ENCODE data around the gene BRD3OS.

Gene BRD3OS

DNA sequence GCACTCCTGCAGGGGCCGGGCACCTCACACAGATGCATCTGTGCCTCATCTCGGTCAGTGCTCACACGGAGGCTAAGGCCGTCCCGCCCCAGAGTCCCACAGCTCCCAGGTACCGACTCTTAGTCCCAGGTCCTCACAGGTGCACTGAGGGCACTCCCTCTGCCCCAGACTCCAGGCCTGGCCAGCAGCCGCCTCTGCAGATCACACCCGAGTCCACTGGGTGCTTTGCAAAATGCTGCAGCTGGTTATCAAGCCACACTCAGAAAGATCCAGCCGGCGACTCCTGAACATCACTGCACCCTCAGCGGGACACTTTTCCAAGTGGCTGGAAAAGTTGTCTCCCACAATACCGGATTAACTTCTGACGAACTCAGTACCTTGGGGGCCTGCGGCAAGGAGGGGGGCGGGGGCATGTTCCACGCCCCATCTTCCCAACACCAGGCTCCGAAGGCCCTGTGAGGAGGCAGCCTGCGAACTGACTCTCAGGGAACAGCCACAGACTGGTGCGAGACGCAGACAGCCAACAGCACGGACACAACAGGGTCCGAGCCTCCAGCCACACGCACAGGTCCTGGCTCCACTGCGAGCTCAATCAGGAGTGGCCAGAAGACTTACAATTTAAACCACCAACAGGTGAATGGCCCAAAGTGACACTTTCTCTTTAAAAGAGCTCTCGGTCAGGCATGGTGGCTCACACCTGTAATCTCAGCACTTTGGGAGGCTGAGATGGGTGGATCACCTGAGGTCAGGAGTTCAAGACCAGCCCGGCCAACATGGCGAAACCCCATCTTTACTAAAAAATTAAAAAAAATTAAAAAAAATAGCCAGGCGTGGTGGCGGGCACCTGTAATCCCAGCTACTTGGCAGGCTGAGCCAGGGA is 38.5 kb downstream of the BRD3OS start:
- TF ChIP-seq CTCF (IDR thresholded peaks at IDR 0.05): no peak

GRCh38 chr9:134064711-134065110 is 39.4 kb downstream of the BRD3OS start:
- TF ChIP-seq CTCF (IDR thresholded peaks at IDR 0.05): no peak

GRCh38 chr9:134065612-134066419 is 40.5 kb downstream of the BRD3OS start:
- no peak for TF ChIP-seq CTCF (IDR thresholded peaks at IDR 0.05)

DNA sequence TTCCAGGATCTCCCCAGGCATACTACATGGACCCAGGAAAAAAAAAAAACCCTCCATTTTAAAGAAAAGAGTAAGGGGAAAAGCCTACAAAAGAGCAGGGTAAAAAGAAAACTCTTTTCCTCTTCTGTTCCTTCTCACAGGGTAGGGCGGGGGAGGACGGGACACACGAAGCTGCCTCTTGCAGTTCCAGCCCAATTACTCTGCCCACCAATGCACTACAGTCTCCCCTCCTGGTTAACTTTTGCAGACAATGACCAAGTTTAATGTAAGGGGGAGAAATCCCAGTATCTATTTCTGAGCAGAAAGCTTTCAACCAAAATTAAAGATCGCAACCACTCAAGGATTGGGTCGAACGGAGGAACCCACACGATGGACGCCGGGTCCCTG is 41.2 kb downstream of the BRD3OS start:
- TF ChIP-seq CTCF (IDR thresholded peaks at IDR 0.05): no peak

DNA sequence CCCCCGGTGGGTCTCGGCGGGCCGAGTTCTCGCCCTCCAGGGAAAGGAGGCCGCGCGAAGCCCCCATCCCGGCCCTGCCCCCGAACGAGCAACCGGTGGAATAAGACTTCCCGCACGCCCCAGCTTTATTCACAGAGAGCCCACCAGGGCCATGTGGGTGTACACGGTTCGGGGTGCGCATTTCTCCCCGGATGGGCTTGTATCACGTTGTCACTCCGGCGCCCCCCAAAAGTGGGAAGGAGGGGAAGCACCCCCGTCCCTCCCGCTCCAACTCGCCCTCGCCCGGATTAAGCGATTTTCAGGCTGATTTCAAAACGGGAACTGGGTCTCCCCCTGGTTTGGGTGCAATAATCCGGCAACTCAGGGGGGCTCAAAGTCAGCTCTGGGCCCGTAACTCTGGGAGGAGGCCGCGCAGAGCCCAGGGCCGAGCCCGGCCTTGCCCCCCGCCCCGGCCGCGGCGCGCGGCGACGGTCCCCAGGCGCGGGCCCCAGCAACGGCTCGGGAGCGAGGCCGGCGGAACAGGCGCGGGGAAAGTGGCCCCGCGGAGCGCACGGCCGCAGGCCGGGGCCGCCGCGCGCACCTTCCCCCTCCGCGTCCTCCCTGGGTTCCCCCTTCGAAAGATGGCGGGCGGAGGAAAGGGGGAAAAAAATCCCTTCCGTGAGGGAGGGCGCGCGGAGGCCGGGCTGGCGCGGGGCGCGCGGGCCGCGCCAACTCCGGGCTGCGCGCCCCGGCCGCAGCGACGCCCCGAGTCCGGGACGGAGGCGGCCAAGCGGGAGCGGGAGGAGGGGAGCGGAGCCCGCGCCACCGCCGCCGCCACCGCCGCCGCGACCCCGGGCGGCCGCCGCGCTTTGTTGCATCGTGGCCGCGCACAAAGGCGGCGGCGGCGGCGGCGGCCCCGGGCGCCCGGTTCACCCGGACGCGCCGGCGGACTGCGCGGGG is 41.9 kb downstream of the BRD3OS start:
- no peak for TF ChIP-seq CTCF (IDR thresholded peaks at IDR 0.05)

DNA sequence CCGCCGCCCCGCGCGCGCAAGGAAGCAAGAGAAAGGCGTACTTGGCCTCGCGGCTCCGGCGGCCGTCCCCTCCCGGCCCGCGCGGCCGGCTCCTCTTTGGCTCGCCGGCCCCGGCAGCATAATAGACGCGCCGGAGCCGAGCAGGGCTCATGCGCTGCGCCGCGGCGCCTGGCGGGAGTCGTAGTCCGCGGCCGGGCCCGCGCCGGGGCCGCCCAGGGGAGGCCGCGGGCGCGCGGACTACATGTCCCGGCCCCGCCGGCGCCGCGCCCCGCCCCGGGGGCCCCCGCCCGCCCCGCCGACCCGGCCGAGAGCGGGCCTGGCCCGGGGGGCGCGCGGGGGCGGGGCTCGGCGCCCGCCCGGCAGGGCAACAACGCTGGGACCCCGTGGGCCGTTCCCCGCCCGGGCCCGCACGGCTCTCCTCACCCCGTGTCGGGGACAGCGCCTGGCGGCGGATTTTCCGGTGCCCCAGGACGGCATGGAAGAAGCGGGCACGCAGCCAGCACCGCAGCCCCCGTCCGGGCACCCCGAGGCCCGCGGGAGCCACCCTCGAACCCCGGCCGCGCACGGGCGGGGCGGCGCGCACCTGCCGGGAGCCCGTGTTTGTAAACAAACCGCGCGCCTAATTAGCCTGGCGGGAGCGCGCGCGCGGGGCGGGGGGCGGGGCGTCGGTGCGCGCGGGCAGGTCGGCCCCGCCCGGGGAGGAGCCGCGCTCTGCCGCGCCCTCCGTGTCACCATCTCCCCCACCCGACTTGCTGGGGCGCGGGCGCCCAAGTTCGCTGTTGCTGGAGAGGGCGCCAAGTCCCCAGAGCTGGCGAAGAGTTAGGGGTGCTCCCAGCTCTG is 42.8 kb downstream of the BRD3OS start, which contains the start of gene BRD3:
BRD3 (minus strand) TSS at position 123 of the 840 bp plus-strand sequence. CDS start 14,549 bp downstream, outside the sequence.
- TF ChIP-seq CTCF (IDR thresholded peaks at IDR 0.05): no peak

Measured in LNCAP (cell line).